GM12864 (cell line): ENCODE results near the gene PIMREG.
"Not testable (repeated sequence)": the region's sequence is repeated elsewhere in the genome, so short reads cannot be mapped to it uniquely, and the experiment has no call there.

Source experiments
- DNase-seq: peaks from one replicate; pipeline ENCODE4 v3.0.0-alpha.2; 2011; ENCODE audit warnings: low read depth
- H3K4me3 ChIP-seq: 2 replicates; pipeline ENCODE4 v1.5.1; 2011; ENCODE audit warnings: mild to moderate bottlenecking, low read depth, low read length, control low read depth
- CTCF ChIP-seq: IDR thresholded peaks from 2 replicates; pipeline ENCODE4 v1.5.1; 2011; ENCODE audit warnings: low read depth, mild to moderate bottlenecking, moderate library complexity, low read length, control low read depth, inconsistent platforms; ENCODE audit errors: missing control alignments

Gene PIMREG

GRCh38 chr17:6477831-6478383, 33.7 kb downstream of the PIMREG start:
- no peak for TF ChIP-seq CTCF
- DNase-seq = no peak
- no peak overlapping the region for H3K4me3 ChIP-seq

GRCh38 chr17:6478486-6478885, 34.2 kb downstream of the PIMREG start:
- DNase-seq = no peak
- H3K4me3 ChIP-seq = no peak overlapping the region
- TF ChIP-seq CTCF = no peak

- DNase-seq = no peak
- TF ChIP-seq CTCF = no peak
Measured at GRCh38 chr17:6479622-6480302, 35.5 kb downstream of the PIMREG start.

GRCh38 chr17:6480303-6480675, 36.0 kb downstream of the PIMREG start:
- H3K4me3 ChIP-seq = no peak overlapping the region
- TF ChIP-seq CTCF = no peak
- DNase-seq = no peak

More at GRCh38 chr17:6479622-6480302, 35.5 kb downstream of the PIMREG start:
- no peak overlapping the region for H3K4me3 ChIP-seq

GRCh38 chr17:6482105-6482455, 37.8 kb downstream of the PIMREG start:
- TF ChIP-seq CTCF = no peak
- H3K4me3 ChIP-seq = no peak overlapping the region
- no peak for DNase-seq

GRCh38 chr17:6482796-6483195, 38.5 kb downstream of the PIMREG start:
- DNase-seq, H3K4me3 ChIP-seq: not testable (repeated sequence)

GRCh38 chr17:6483507-6483906, 39.3 kb downstream of the PIMREG start:
- TF ChIP-seq CTCF = no peak
- H3K4me3 ChIP-seq = no peak overlapping the region

More at GRCh38 chr17:6483507-6483906, 39.3 kb downstream of the PIMREG start:
- no peak for DNase-seq
